ENCODE measurements around the gene CD302.
"Not testable (repeated sequence)": the region's sequence is repeated elsewhere in the genome, so short reads cannot be mapped to it uniquely, and the experiment has no call there.

Gene CD302, protein sequence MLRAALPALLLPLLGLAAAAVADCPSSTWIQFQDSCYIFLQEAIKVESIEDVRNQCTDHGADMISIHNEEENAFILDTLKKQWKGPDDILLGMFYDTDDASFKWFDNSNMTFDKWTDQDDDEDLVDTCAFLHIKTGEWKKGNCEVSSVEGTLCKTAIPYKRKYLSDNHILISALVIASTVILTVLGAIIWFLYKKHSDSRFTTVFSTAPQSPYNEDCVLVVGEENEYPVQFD
- 1.3 to 2.9 (median 2.3) reads per million in 3 experiments for total RNA-seq

DNA sequence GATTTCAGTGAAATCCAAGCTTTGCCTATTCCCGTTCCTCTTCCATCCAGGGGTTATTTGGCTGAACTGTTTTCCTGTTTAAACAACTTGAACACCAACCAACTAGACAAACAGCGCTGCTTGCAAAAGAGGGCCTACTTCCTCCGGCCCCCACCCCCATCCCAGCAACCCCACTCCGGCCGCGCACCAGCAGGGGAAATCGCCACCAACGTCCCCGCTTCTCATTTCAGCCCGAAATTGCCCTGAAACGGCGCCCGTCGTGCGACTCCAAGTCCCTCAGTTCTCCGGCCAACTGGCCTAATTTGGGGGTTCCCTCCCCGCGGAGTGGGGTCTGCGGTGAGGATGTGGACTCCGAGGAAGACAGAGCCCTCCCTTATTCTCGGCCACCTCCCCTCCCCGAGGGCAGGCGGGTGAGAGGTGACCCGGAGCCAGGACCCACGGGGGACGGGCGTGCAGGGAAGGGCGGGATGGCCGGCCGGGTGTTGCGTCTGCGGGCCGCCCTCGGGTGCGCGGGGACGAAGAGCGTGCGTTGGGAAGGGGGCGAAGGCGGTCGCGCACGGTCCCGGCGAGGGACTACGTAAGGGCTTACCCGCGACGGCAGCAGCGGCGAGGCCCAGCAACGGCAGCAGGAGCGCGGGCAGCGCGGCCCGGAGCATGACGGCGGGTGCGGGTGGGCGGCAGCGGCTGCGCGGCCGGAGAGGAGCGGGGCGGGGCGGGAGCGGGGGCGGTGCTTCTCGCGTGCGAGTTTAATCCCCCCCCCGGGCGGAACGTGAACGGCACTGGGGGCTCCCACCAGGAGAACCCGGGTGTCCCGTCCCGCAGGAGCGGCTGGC is at the start of gene CD302:
CD302 (minus strand) TSS at position 666 of the 833 bp plus-strand sequence; CDS start at position 656, 10 bp downstream.
- no peak for DNase-seq

DNA sequence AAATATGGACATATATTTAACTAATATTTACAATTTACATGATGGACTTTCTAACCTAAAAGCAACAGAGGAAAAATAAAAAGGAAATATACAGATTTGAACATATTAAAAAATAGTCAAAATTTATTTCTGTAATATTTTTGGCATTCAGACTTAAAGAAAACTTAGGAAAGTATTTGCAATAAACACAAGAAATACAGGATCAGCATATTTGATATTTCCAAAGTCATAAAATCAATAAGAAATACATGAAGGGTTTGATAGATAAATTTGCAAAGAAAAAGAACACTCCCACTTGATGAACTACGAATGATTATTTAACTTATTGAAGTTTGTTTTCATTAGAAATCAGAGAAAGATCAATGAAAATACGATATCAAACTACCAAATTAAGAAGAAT is 48.6 kb upstream of the CD302 start:
- DNase-seq, result no peak

DNA sequence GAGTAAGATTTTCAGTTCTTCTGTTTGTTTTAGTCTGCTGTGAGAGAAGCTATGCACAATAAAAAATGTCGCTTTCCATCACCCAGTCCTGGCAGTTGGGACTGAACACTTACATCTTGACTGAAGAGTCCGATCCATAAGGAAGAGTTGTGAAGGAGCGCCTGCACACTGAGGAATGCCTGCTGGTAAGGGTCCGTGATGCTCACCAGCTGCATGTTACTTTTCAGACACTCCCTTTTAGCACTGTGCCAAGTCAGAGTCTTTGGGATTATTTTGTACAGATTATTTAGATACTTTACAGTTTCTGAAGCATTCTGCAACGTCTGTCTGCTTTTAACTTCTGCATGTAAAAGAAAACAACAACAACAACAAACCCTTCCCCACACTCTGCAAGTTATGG is 42.6 kb upstream of the CD302 start:
- DNase-seq, result no peak

- DNase-seq, result no peak
These were observed 34.9 kb upstream of the CD302 start for GRCh38 chr2:159832858-159833257.

DNA sequence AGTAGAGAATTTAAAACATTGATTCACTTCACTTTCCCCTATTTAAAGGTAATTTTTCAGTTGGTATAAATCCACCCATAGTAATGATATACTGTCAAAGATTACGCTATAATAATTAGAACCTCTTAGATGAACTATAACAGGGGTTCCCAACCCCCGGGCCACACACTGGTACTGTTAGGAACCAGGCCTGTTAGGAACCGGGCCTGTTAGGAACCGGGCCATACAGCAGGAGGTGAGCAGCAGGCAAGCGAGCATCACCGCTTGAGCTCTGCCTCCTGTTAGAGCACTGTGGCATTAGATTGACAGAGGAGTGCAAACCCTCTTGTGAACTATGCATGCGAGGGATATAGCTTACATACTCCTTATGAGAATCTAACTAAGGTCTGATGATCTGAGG is 34.0 kb upstream of the CD302 start:
- DNase-seq, result no peak

- no peak for DNase-seq
These were observed 31.4 kb upstream of the CD302 start for GRCh38 chr2:159829376-159829775.

- DNase-seq, result no peak
These were observed 30.7 kb upstream of the CD302 start for GRCh38 chr2:159828738-159829137.

- not testable (repeated sequence) for DNase-seq
These were observed 24.4 kb upstream of the CD302 start for GRCh38 chr2:159822478-159822833.

- DNase-seq, result not testable (repeated sequence)
These were observed 23.9 kb upstream of the CD302 start for GRCh38 chr2:159821775-159822477.

DNA sequence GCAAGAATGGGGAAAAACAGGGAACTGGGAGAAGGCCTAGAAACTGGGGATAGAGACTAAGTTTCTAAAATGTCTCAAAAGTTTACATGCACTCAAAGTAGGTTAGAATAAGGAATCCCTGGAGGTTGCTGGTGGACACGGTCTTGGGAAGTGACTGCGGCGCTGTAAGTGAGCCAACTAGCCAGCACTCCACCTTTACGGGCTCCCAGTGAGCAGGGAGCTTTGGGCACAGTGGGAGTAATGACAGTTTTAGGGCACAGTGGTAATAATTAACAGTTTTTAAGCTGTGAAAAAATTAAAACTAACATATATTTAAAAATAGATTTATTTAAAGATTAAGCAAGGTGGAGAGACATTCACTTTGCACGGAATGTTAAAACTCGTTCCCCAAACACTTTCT is 20.9 kb upstream of the CD302 start:
- DNase-seq, result no peak

GRCh38 chr2:159817283-159817682 is 19.3 kb upstream of the CD302 start:
- DNase-seq, result no peak

DNA sequence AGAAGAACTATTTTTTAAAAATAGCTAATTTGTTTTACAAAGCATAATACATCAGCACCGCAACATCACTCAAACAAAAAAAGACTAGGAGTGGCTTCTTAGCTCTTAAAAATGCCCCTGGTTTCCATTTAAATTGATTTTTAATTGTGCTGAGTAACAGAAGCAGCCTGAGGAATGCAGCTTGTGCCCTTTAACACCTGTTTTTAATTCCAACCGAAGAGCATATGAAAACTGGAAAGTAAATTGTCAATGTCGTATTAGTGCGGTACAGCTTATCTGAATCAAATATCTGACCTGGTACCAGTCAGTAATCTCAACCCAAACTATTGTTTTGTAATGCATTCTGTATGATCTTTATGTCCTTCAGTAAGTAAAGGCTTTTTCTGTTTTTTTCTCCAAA is 13.2 kb upstream of the CD302 start:
- DNase-seq, result no peak

DNA sequence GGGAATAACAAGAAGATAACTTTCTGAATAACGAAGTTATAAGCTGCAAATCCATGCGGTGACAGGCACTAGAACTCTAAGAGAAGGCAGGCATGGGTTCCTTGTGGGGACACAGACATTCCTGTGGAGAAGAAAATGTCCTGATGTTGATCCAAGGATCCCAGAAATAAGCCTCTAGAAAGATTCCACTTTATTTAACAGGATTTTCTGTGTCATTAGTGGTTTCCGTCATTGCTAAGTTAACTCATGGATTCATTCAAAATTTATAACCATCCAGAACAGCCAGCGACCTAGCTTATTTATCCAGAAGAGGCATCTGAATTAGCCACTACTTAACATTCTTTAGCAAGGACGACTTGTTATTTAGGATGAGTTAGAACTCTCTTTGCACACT is 10.0 kb upstream of the CD302 start:
- no peak for DNase-seq

GRCh38 chr2:159807183-159808031 is 9.4 kb upstream of the CD302 start:
- DNase-seq, result no peak

DNA sequence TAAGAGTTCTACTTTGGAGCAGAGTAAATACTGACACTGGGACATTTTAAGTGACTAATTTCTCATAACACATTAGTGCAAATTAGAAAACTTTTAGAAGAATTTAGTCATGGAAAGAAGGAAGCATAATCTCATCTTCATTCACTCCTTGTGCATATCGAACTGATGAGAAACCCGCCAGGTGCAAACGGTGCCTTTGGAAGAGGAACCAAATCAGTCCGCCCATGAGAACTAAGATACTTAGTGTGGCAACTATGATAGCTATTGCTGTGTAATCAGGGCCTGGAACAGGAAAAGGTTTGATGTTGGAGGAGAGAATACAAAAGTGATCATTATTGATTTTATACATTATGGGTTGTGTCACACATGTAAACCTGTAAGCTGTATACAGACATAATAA is 6.9 kb upstream of the CD302 start:
- DNase-seq, result no peak

GRCh38 chr2:159803235-159803962 is 5.4 kb upstream of the CD302 start:
- DNase-seq, result no peak

DNA sequence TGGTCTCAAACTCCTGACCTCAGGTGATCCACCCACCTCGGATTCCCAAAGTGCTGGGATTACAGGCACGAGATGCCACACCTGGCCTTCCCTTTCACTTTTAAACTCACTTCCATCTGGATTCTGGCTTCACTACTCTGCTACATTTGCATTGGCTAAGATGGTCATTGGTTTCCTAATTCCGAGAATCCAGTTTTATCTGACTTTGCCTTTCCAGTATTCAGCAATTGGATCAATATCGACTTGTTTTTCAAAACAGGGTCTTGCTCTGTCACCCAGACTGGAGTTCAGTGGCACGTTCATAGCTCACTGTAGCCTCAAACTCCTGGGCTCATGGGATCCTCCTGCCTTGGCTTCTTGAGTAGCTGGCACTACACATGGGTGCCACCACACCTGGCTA is 4.7 kb upstream of the CD302 start:
- no peak for DNase-seq

GRCh38 chr2:159799833-159800232 is 1.8 kb upstream of the CD302 start:
- no peak for DNase-seq

- no peak for DNase-seq
These were observed 343 bp upstream of the CD302 start for GRCh38 chr2:159798376-159798725.

DNA sequence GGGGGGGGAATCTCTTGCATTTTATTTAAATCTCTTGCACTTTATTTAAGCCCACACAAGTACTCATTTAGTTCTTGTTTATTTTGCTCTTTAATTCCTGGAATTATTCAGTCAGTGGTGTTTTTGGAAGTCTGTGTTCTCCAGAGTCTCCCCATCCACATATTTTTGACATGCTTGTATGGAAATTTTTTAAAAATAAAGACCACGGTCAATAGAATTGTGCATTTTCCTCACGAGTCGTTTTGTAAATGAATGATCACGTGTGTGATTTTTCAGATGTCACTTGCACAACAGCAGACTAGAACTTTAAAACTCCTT is 824 bp downstream of the CD302 start:
- DNase-seq, result no peak

- DNase-seq, result no peak
These were observed 1.9 kb downstream of the CD302 start for GRCh38 chr2:159795841-159796690.
